ENCODE data around the gene UNC5B. TPM values are rescaled to one million over a fixed set of nuclear protein-coding genes. Genes with fewer than 3 reads are reported as not detected.

The UNC5B gene
- total and polyA plus RNA-seq, 7 experiments from 2014 or later: 0.08 TPM; not detected in 5

DNA sequence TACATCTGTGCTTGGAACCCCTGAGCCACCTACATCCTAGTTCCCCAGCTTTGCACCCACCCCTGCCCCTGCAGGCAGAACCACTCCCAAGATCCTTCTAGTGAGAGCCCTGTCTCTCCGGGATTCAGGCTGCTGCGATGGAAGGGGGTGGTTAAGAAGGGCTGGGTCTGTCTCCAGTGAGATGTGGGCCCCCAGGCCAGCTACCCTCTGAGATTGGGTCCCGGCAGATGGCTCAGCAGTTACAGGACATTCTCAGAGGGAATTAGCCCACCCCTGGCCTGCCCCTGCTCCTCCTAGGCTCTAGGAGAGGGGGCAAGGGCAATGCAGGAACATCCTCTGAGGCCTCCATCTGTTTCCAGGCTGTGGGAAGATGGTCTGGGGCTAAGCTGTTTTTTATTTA is 134.4 kb downstream of the UNC5B start:
- no peaks in the 10 kb centered on the region for H3K9me3 ChIP-seq (ENCODE audit: control insufficient read depth in 2 of 3, low read length in 3 of 3)
- H3K36me3 ChIP-seq (ENCODE audit: control insufficient read depth in 2 of 3, insufficient read depth in 3 of 3, low read length in 3 of 3): peaks cover 0 to 11% (median 0%) of the 10 kb centered on the region in 3 experiments
- no peak overlapping the region for H3K4me3 ChIP-seq (ENCODE audit: low read length)
- intact Hi-C loops (cut with micrococcal nuclease): no loop called here
- no peaks in the 10 kb centered on the region for H3K27me3 ChIP-seq (ENCODE audit: control insufficient read depth in 2 of 2, insufficient read depth in 2 of 2, low read length in 2 of 2)
- no peak for DNase-seq
- Mint-ChIP-seq H3K36me3 (peaks cover 0 to 21% (median 0%) of the 10 kb centered on the region in 5 donors), H3K27me3 (no peaks in the 10 kb centered on the region), H3K9me3 (no peaks in the 10 kb centered on the region), H3K4me1 (peaks cover 0 to 16% (median 3%) of the 10 kb centered on the region in 7 donors), H3K27ac (no peak overlapping the region), H3K4me3 (no peak overlapping the region)
- POLR2A ChIA-PET: no interaction called here
- no peak for ATAC-seq
- no peaks in the 10 kb centered on the region for H3K4me1 ChIP-seq (ENCODE audit: control insufficient read depth in 2 of 2, insufficient read depth in 2 of 2, low read length in 2 of 2)
- CTCF ChIA-PET: no interaction called here
- H3K27ac ChIP-seq (ENCODE audit: low read depth, low read length): no peak overlapping the region

- Histone ChIP-seq H3K4me3 (ENCODE audit: low read length) (no peak overlapping the region), H3K9me3 (ENCODE audit: control insufficient read depth in 2 of 3, low read length in 3 of 3) (no peaks in the 10 kb centered on the region), H3K27ac (ENCODE audit: low read depth, low read length) (no peak overlapping the region), H3K36me3 (ENCODE audit: control insufficient read depth in 2 of 3, insufficient read depth in 3 of 3, low read length in 3 of 3) (peaks cover 0 to 21% (median 0%) of the 10 kb centered on the region in 3 experiments), H3K4me1 (ENCODE audit: control insufficient read depth in 2 of 2, insufficient read depth in 2 of 2, low read length in 2 of 2) (no peaks in the 10 kb centered on the region), H3K27me3 (ENCODE audit: control insufficient read depth in 2 of 2, insufficient read depth in 2 of 2, low read length in 2 of 2) (no peaks in the 10 kb centered on the region)
- Mint-ChIP-seq H3K9me3 (no peaks in the 10 kb centered on the region), H3K4me3 (no peak overlapping the region), H3K4me1 (peaks cover 0 to 16% (median 3%) of the 10 kb centered on the region in 7 donors), H3K27ac (peak overlapping the region in 1 of 9 donors; percentile 28), H3K27me3 (no peaks in the 10 kb centered on the region), H3K36me3 (peaks cover 0 to 18% (median 0%) of the 10 kb centered on the region in 5 donors)
- ATAC-seq: no peak
- ChIA-PET POLR2A (no interaction called here), CTCF (no interaction called here)
- intact Hi-C loops (cut with micrococcal nuclease): no loop called here
- no peak for DNase-seq
Measured at GRCh38 chr10:71347587-71348395, 135.4 kb downstream of the UNC5B start.

GRCh38 chr10:71348850-71349249 is 136.5 kb downstream of the UNC5B start:
- H3K27me3 ChIP-seq (ENCODE audit: control insufficient read depth in 2 of 2, insufficient read depth in 2 of 2, low read length in 2 of 2): no peaks in the 10 kb centered on the region
- peaks cover 0 to 27% (median 0%) of the 10 kb centered on the region in 3 experiments for H3K36me3 ChIP-seq (ENCODE audit: control insufficient read depth in 2 of 3, insufficient read depth in 3 of 3, low read length in 3 of 3)
- DNase-seq (no peak), ATAC-seq (no peak)
- Mint-ChIP-seq H3K27me3 (no peaks in the 10 kb centered on the region), H3K36me3 (peaks cover 0 to 22% (median 0%) of the 10 kb centered on the region in 5 donors), H3K4me1 (peaks cover 0 to 16% (median 3%) of the 10 kb centered on the region in 7 donors), H3K9me3 (no peaks in the 10 kb centered on the region), H3K27ac (no peak overlapping the region), H3K4me3 (no peak overlapping the region)
- CTCF ChIA-PET: interaction anchor here (0.9 kb wide), 1 partner anchor 12 kb away, joined by 3 read pairs; no protein-coding TSS in a partner anchor
- no peaks in the 10 kb centered on the region for H3K4me1 ChIP-seq (ENCODE audit: control insufficient read depth in 2 of 2, insufficient read depth in 2 of 2, low read length in 2 of 2)
- H3K27ac ChIP-seq (ENCODE audit: low read depth, low read length): no peak overlapping the region
- intact Hi-C loops (cut with micrococcal nuclease): no loop called here
- H3K9me3 ChIP-seq (ENCODE audit: control insufficient read depth in 2 of 3, low read length in 3 of 3): no peaks in the 10 kb centered on the region
- H3K4me3 ChIP-seq (ENCODE audit: low read length): no peak overlapping the region
- POLR2A ChIA-PET: no interaction called here

DNA sequence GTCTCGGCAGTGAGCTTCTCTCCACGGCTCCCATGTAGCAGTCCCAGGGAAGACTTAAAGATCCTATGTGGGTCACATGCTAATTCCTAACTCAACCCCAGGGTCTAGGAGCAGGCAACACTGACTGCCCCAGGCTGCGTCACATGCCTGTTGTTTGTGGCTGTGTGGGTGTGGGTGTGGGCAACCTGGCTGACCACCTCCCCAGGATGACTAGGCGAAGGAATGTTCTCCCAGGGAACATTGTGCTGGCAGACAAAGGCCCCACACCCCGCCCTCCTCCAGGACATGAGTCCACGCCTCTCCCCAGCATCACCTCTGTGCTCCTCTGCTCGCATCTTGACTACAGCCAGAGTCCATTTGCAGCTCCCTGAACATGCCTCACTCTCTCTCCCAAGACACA is 137.0 kb downstream of the UNC5B start:
- Histone ChIP-seq H3K27me3 (ENCODE audit: control insufficient read depth in 2 of 2, insufficient read depth in 2 of 2, low read length in 2 of 2) (no peaks in the 10 kb centered on the region), H3K9me3 (ENCODE audit: control insufficient read depth in 2 of 3, low read length in 3 of 3) (no peaks in the 10 kb centered on the region), H3K27ac (ENCODE audit: low read depth, low read length) (no peak overlapping the region), H3K36me3 (ENCODE audit: control insufficient read depth in 2 of 3, insufficient read depth in 3 of 3, low read length in 3 of 3) (peaks cover 0 to 27% (median 0%) of the 10 kb centered on the region in 3 experiments), H3K4me3 (ENCODE audit: low read length) (no peak overlapping the region), H3K4me1 (ENCODE audit: control insufficient read depth in 2 of 2, insufficient read depth in 2 of 2, low read length in 2 of 2) (no peaks in the 10 kb centered on the region)
- Mint-ChIP-seq H3K27me3 (no peaks in the 10 kb centered on the region), H3K36me3 (peaks cover 0 to 20% (median 0%) of the 10 kb centered on the region in 5 donors), H3K27ac (no peak overlapping the region), H3K4me3 (no peak overlapping the region), H3K4me1 (peaks cover 0 to 16% (median 3%) of the 10 kb centered on the region in 7 donors), H3K9me3 (no peaks in the 10 kb centered on the region)
- ATAC-seq (no peak), DNase-seq (no peak)
- CTCF ChIA-PET: interaction anchor here (0.9 kb wide), 1 partner anchor 12 kb away, joined by 3 read pairs; no protein-coding TSS in a partner anchor
- POLR2A ChIA-PET: no interaction called here
- intact Hi-C loops (cut with micrococcal nuclease): no loop called here

- CTCF ChIA-PET: interaction anchor here (0.5 kb wide), 1 partner anchor 1144 kb away, joined by 3 read pairs; no protein-coding TSS in a partner anchor
- H3K4me3 Mint-ChIP-seq: no peak overlapping the region
- H3K27ac ChIP-seq (ENCODE audit: low read depth, low read length): no peak overlapping the region
Measured at GRCh38 chr10:71351087-71351486, 138.7 kb downstream of the UNC5B start.

DNA sequence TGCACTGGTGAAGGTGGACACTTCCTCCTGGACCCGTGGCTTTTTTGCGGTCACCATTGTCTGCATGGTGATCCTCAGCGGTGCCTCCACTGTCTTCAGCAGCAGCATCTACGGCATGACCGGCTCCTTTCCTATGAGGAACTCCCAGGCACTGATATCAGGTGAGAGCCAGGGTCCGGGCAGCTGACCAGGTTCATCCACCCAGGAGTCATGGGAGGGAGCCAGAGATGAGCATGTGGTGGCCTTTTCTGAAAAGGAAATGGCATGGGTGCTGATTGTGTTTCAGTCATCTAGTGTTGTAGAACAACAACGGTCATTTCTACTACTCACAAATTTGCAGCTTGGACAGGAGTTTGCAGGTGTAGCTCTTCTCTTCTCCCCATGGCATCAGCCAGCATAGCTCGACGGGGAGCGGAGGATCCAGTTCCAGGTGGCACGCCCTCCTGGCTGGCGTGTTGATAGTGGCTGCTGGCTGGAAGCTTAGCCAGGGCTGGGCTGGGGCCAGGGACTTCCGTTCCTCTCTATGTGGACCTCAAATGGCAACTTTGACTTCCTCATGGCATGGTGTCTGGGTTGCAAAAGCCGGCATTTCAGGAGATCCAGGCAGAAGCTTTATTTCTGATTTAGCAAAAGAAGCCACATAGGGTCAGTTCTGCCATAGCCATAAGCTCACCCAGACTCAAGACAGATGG is 139.4 kb downstream of the UNC5B start:
- POLR2A ChIA-PET: no interaction called here
- H3K27me3 ChIP-seq (ENCODE audit: control insufficient read depth in 2 of 2, insufficient read depth in 2 of 2, low read length in 2 of 2): no peaks in the 10 kb centered on the region
- ATAC-seq: peak; percentile 48
- Mint-ChIP-seq H3K36me3 (peaks cover 0 to 38% (median 0%) of the 10 kb centered on the region in 5 donors), H3K4me1 (peaks cover 0 to 16% (median 0%) of the 10 kb centered on the region in 7 donors), H3K27me3 (no peaks in the 10 kb centered on the region), H3K4me3 (no peak overlapping the region), H3K27ac (no peak overlapping the region), H3K9me3 (no peaks in the 10 kb centered on the region)
- H3K36me3 ChIP-seq (ENCODE audit: control insufficient read depth in 2 of 3, insufficient read depth in 3 of 3, low read length in 3 of 3): peaks cover 0 to 49% (median 0%) of the 10 kb centered on the region in 3 experiments
- H3K9me3 ChIP-seq (ENCODE audit: control insufficient read depth in 2 of 3, low read length in 3 of 3): no peaks in the 10 kb centered on the region
- intact Hi-C loops (cut with micrococcal nuclease): no loop called here
- CTCF ChIA-PET: no interaction called here
- DNase-seq: no peak
- H3K4me1 ChIP-seq (ENCODE audit: control insufficient read depth in 2 of 2, insufficient read depth in 2 of 2, low read length in 2 of 2): no peaks in the 10 kb centered on the region
- H3K4me3 ChIP-seq (ENCODE audit: low read length): no peak overlapping the region
- H3K27ac ChIP-seq (ENCODE audit: low read depth, low read length): no peak overlapping the region

More at GRCh38 chr10:71351087-71351486, 138.7 kb downstream of the UNC5B start:
- Mint-ChIP-seq H3K27ac (no peak overlapping the region), H3K36me3 (peaks cover 0 to 34% (median 0%) of the 10 kb centered on the region in 5 donors), H3K27me3 (no peaks in the 10 kb centered on the region), H3K9me3 (no peaks in the 10 kb centered on the region), H3K4me1 (peaks cover 0 to 16% (median 0%) of the 10 kb centered on the region in 7 donors)
- Histone ChIP-seq H3K9me3 (ENCODE audit: control insufficient read depth in 2 of 3, low read length in 3 of 3) (no peaks in the 10 kb centered on the region), H3K4me1 (ENCODE audit: control insufficient read depth in 2 of 2, insufficient read depth in 2 of 2, low read length in 2 of 2) (no peaks in the 10 kb centered on the region), H3K4me3 (ENCODE audit: low read length) (no peak overlapping the region), H3K27me3 (ENCODE audit: control insufficient read depth in 2 of 2, insufficient read depth in 2 of 2, low read length in 2 of 2) (no peaks in the 10 kb centered on the region), H3K36me3 (ENCODE audit: control insufficient read depth in 2 of 3, insufficient read depth in 3 of 3, low read length in 3 of 3) (peaks cover 0 to 42% (median 0%) of the 10 kb centered on the region in 3 experiments)
- DNase-seq (no peak), ATAC-seq (no peak)
- intact Hi-C loops (cut with micrococcal nuclease): no loop called here
- POLR2A ChIA-PET: no interaction called here

Measured in naive thymus-derived CD4-positive, alpha-beta T cell (primary cell).